Activated CD4-positive, alpha-beta T cell treated with anti-CD3 and anti-CD28 coated beads, Interleukin-2, amount 50 U/mL, for 48 hours (primary cell): ENCODE results near the gene FGFRL1.

ENCODE experiments used
- DNase-seq, 2 experiments: peaks; one replicate each; pipeline ENCODE4 v3.0.0-alpha.2; 2020

Gene FGFRL1

GRCh38 chr4:1011022-1011665 is at the start of gene FGFRL1:
Gene FGFRL1, plus strand, starts transcription at chr4:1011626. Its CDS starts 860 bp downstream, at chr4:1012486.
- DNase-seq = peak; percentile 95

- no peak for DNase-seq
Measured at GRCh38 chr4:962231-963208, 48.9 kb upstream of the FGFRL1 start.

GRCh38 chr4:963276-964225 is 47.9 kb upstream of the FGFRL1 start:
- DNase-seq = no peak

GRCh38 chr4:964346-965025 is 46.9 kb upstream of the FGFRL1 start:
- no peak for DNase-seq

- DNase-seq = no peak
Measured at GRCh38 chr4:965048-965765, 46.2 kb upstream of the FGFRL1 start.

GRCh38 chr4:965766-966134 is 45.7 kb upstream of the FGFRL1 start:
- no peak for DNase-seq

- no peak for DNase-seq
Measured at GRCh38 chr4:966266-967112, 44.9 kb upstream of the FGFRL1 start.

- DNase-seq = no peak
Measured at GRCh38 chr4:967113-968104, 44.0 kb upstream of the FGFRL1 start.

GRCh38 chr4:968221-968620 is 43.2 kb upstream of the FGFRL1 start:
- DNase-seq = no peak

GRCh38 chr4:968621-969394 is 42.6 kb upstream of the FGFRL1 start:
- no peak for DNase-seq

GRCh38 chr4:970046-970745 is 41.2 kb upstream of the FGFRL1 start:
- DNase-seq = no peak

GRCh38 chr4:970854-971520 is 40.4 kb upstream of the FGFRL1 start:
- no peak for DNase-seq

- no peak for DNase-seq
Measured at GRCh38 chr4:971666-972500, 39.5 kb upstream of the FGFRL1 start.

GRCh38 chr4:972651-973424 is 38.6 kb upstream of the FGFRL1 start:
- DNase-seq = peak; percentile 47 to 56
